HT-29 (cell line): Measurements from ENCODE around the gene MLX. TPM values are rescaled to one million over a fixed set of nuclear protein-coding genes. Genes with fewer than 3 reads are reported as not detected.
A peak's percentile ranks its signal among the peaks of the same experiment; 100 is the strongest.

ENCODE experiments used
- DNase-seq: peaks from one replicate; pipeline ENCODE4 v3.0.0-alpha.2; 2015; ENCODE audit warnings: low spot score
- total RNA-seq: library from RNA; depleted of rRNA; stranded (reverse); fragments of >200 nt; shearing (Covaris generic); gene quantifications from 2 replicates; pipeline ENCODE4 v1.2.3, GENCODE V29; 2014; rRNA removed

Gene MLX, protein sequence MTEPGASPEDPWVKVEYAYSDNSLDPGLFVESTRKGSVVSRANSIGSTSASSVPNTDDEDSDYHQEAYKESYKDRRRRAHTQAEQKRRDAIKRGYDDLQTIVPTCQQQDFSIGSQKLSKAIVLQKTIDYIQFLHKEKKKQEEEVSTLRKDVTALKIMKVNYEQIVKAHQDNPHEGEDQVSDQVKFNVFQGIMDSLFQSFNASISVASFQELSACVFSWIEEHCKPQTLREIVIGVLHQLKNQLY
- 55.9 and 63.1 TPM in 2 replicates for total RNA-seq

DNA sequence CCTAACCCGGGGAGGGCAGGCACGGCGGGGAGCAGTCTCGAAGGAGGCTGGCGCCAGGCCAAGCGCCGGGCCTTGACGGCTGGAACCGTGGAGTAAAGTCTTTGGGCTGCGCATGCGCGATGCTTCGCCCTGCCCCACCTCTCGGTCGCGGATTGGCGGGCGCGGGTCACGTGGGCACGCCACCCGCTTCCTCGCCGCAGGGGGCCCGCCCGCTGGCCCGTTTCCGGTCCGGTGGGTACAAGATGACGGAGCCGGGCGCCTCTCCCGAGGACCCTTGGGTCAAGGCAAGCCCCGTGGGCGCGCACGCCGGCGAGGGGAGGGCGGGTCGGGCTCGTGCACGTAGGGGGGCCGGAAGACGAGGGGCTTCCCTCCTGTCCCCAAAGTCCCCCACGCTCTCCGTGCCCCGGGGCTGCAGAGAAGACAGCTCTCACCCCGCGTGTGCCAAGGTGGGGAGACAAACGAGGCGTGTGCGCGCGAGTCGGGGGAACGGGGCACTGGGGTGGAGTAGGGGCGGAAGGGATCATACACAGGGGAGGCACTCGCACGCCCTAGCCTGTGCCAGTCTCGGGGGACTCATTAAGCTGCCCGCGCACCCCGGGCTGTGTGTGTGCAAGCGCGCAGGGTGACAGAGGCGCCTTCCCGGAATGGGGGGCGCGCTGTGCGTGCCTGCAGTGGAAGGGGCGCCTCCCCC, at the start of gene MLX:
TSS of gene MLX (plus strand) at position 218 of the 691 bp plus-strand sequence. CDS start at position 243, 25 bp downstream.
- peak; percentile 96 for DNase-seq

DNA sequence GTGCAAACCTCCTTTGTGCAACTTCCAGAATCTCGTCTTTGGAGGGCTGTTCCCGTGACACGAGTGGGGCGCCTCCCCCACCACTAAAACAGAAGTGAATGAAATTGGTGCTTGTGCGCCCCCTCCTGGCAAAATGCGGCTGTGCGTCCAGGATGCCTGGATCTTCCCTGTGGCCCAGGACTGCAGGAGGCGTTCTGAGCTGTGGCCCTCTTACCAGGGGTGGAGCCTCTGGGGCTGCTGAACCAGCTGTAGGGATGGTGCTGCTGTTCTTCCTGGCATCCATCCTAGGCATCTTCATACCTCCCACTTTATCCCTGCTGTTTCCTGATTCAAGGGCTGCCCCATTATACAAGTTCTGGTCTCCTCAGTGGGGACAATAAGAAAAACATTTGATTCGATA, 49.4 kb upstream of the MLX start:
- peak; percentile 94 for DNase-seq

DNA sequence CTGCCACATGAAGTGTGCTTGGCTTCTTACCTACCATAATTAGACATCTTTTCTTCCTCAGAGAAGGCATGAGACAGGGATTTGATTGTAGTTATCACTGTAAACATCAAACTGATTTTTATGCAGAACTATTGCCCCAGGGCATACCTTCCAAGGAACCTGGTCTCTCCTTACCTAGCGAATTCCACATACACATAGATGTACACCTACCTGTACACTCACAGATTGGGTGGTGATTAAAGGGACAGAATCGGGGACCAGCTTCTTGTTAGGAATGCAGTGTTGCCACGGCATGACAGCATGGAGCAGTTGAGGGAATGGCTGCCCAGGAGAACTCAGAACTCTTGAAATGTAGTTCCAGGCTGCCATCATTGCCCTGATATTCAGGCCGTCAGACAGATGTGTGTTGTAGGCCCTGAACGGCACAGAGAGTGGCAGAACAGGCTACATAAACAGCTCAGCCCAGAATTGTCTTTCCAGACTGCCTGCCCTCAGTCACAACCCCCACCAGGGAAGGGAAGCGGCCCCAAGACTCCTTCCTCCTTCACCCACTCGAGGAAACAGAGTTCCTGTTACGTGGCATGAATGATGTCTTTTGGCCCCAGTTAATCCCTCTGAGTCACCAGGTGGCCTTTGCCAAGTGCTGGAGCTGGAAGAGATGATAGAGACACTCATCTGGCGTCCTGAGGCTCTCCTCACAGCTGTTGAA, 48.7 kb upstream of the MLX start:
- peak; percentile 93 for DNase-seq

DNA sequence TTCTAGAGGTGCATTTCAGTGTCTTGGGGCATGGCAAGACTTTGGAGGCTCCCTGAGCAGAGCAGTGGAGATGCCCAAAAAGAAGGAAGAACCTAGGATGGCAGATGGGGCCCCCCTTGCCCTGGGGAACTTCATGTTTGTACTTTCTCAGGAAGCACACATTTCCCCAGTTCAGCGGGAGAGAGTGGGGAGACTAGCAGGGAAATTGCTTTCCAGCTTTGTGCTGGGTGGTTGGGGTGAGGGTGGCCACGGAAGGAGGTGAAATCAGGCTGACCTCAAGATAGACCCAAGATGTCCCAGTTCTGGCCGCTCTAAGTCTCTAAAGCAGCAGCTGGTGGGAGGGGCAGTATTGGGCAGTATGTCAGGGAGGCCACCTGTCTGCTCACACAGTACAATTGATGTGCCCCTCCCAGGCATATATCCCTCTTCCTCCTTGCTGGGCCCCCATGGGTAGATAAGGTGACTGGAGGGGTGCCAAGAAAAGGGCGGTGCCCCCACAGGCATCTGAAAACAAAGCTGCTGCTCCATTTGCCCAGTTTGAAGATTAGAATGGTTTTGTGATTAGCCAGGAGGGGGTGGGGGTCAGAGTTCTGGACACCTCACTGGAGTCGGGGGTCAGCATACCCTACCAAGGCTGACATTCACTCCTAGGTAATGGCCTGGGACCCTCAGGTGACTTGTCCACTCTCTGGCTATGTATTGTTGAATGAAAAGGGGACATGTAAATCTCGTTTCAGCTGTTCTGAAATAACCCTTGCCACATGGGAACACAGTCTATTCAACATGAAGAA, 48.0 kb upstream of the MLX start:
- DNase-seq = peak; percentile 69

DNA sequence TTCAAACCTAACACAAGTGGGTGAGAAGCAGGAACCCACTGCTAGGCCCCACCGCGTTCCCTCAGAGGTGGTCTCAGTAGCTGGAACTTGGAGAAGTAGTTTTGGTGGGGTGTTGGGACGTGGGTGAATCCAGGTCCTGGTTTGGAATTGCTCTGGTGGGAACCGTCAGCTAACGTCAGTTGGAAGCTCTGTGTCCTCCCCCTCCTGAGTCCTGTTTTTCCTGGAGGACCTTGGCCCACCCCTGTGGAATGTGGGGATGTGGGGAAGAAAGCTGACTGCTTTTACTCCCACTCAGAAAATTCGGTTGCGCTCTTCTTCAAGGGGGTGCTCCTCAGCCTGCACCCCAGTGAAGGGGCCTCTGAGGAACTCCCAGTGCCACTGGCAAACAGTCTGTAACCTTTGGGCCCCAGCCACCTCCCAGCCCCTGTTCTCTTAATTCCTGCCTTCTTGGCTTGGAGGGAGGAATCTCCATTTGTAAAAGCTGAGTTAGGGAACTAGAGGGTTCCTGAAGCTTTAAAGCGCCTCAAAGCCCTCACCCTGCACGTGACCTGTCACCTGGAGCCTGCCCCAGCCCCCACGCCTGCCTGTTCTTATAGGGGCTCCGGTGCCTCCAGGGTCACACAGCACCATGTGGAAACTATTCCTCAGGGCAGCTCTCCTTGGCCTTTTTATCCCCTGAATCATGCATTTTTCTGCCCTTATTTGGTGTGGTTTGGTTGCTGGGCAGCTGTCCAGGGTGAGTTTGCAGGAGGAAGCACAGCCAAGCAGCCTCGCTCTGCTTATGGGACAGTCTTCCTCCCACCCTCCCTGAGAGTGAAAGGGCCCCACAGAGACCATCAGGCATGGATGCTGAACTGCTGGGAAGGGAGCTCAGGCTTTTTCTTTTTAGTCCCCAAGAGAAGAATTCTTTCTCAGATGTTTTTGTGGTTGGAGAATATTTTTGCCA, 47.1 kb upstream of the MLX start:
- DNase-seq = peak; percentile 77

DNA sequence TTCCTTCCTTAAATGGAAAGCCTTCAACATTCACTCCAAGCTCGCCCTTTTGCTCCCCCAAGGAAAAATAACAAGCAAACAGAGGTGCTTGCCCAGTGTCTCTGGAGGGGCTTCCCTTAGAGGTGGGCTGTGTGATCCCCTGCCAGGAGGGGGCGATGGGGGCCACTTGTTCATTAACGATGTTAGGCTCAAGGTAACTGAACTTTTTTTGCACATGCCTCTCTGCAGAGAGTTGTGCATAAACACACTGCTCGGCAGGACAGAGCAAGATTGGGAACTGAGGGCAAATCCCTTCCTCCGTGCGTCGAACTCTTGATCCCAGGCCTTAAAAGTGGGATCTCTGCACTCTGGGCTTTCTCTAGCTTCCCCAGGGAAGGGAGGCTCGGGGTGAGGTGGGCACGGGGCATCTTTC, 46.4 kb upstream of the MLX start:
- no peak for DNase-seq

DNA sequence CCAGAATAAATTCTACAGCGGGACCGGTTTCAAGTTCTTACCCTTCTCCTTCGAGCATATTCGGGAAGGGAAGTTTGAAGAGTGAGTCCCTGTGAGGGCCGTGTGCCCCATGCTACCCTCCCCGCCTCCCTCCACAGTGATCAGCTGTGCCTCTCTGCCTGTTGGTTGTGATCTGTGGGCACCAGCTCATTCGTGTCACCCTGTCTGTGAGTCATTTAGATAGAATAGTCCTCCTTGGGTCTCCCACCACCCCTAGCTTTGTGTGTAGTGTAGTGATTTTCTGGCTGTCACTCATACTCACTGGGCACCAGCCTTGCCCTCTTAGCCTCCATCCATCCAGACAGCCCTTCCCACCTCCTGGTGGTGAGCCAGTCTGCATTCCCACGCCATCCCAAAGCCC, 45.9 kb upstream of the MLX start:
- no peak for DNase-seq

DNA sequence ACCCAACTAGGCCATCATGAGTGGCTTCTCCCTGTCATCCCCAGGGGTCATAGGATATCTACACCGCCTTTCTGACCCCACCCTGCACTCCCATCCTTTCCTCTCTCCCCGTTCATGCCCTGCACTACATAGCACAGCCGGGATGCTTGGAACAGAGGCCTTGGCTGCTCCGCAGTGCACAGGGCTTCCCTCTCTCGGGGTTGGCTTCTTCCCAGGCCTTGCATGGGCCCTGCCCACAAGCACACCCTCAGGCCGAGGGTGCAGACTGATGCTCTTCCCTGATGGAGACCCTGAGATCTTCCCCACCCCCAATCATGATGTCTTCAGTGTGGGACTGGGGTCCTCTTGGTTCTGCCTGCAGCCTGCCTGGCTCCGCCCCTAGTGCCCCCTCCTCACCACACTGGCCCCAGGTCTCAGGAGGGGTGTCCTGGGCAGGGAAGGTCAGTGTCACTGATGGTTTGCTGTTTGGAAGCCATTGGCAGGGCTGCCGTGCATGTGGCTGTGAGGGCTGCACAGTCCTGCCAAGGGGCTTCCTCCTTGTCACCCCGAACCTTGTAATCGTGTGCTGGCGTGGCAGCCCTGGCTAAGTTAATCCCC, 45.1 kb upstream of the MLX start:
- no peak for DNase-seq

DNA sequence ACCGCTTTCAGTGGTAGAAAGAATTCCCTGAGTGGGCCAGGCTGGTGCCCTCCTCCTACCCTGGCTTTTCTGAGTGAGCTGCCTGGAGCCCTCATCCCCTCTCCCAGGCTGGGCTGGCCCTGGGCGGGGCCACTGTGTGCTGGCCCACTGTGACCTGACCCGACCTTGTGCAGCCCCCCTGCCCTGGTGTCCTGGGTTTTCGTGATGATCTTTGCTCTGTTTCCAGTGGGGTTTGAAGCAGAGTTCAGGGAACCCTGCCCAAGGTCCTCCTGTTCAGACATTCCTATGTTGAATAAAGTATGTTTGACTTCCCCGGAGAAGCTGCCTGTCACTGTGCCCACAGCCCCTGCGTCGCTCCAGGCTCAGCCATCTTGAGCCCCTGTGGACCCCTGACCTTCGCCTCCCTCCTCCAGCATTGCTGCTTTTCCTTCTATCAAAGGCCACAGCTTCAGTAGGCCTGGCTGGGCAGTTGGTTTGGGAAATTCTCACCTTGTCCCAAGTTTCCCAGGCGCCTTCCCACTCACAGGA, 44.6 kb upstream of the MLX start:
- DNase-seq = no peak

DNA sequence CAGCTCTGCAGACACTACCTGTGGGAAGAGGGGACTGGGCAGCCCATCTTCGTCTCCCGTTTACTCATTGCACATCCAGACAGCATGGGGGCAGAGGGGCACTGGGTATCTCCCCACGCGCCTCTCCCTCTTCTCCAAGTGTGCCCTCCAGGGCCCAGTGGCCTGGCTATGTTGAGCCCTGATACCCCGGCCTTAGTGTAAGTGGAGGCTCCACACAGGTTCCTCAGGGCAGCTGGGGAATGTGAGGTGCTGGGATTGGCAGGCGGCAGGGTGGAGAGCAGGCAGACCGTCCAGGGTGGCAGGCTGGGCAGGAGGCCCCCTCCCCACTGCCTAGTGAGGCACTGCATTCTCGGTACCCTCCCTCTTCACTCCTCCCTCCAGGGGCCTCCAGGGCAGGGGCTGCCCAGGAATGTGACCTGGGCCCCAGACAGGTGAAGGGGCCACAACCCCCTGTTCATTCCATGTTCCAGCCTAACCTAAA, 44.1 kb upstream of the MLX start:
- DNase-seq = no peak

DNA sequence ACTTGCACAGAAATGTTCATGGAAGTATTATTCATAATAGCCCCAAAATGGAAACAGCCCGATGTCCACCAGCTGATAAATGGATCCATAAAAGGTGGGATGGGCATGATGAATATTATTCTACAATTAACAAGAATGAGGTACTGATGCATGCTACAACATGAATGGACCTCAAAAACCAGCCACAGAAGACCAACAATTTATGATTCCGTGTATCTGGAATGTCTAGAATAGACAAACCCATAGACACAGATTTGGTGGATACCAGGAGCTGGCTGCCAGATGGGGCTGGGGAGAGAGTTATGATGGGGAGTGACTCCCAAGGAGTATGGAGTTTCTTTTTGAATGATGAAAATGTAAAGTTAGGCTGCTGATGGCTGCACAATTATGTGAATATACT, 41.7 kb upstream of the MLX start:
- DNase-seq = no peak

DNA sequence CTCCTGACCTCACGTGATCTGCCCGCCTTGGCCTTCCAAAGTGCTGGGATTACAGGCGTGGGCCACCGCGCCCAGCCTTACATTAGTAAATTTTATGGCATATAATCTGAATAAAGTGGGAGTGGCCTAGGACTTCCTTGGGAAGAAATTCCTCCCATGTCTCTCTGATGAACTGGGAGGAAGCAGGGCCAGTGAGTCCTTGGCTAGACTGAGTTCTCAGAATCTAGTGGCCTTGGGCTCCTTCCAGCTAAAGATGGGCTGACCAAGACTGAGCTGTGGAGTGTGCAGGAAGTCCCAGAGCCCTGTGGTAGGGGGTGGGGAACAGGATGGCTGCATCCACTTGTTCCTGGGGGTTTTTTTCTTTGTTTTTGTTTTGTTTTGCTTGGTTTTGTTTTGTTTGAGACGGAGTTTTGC, 40.9 kb upstream of the MLX start:
- DNase-seq = no peak

DNA sequence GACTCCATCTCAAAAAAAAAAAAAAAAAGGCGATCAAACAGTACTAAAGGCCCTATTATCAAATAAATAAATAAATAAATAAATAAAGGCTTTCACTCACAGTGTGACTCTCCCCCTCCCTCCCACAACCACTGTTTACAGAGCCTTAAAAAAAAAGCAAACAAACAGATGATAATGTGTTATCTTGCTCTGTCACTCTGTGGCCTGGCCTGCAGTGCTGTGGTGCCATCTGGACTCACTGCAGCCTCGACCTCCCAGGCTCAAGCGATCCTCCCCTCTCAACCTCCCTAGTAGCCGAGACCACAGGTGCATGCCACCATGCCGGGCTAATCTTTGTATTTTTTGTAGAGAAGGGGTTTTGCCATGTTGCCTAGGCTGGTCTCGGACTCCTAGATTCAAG, 39.0 kb upstream of the MLX start:
- no peak for DNase-seq

DNA sequence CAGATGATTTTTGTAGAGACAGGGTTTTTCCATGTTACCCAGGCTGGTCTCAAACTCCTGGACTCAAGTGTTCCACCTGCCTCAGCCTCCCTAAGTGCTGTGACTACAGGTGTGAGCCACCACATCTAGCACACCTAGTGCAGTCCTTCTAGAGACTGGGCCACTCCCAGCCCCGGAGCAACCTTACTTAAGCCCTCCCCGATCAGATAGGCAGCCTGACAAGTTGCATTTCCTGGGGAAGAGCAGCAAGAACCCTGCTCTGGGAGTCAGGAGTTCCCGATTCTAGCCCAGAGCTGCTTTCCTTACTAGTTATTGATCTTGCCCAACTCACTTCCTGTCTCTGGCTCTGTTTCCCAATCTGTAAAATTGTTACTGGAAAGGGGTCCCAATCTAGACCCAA, 37.8 kb upstream of the MLX start:
- DNase-seq = no peak

DNA sequence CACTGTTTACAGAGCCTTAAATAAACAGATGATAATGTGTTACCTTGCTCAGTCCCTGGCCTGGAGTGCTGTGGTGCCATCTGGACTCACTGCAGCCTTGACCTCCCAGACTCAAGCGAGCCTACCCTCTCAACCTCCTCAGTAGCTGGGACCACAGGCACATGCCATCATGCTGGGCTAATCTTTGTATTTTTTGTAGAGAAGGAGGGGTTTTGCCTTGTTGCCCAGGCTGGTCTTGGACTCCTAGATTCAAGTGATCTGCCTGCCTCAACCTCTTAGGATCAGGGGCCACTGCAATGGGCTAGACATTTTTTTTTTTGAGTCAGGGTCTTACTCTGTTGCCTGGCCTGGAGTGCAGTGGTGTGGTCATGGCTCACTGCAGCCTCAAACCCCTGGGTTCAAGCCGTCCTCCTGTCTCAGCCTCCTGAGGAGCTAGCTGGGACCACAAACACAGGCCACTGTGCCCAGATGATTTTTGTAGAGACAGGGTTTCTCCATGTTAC, 35.9 kb upstream of the MLX start:
- DNase-seq = no peak

DNA sequence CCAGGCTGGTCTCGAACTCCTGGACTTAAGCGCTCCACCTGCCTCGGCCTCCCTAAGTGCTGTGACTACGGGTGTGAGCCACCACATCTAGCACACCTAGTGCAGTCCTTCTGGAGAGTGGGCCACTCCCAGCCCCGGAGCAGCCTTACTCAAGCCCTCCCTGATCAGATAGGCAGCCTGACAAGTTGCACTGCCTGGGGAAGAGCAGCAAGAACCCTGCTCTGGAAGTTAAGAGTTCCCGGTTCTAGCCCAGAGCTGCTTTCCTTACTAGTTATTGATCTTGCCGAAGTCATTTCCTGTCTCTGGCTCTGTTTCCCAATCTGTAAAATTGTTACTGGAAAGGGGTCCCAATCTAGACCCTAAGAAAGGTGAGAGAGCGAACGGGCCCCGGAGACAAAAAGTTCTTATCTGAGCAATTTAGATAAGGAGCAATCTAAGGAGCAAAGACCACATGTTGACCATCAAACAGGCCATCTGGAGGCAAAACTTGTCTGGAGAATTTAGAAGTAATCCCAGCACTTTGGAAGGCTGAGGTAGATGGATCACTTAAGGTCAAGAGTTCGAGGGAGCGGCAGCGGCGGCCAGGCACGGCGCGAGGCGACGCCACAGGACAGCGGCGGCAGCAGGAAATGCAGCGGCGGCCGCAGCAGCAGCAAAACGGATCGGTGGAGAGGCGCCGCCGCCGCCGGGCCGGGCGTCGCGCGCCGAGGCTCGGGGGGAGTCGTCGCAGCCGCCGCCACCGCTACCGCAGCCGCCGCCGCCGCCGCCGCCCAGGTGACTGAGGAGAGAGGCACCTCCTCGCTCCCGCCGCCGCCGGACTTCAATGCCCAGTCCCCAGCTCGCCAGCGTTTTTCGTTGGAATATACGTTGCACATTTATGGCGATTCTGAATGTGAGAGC, 35.2 kb upstream of the MLX start:
- peak; percentile 72 for DNase-seq

DNA sequence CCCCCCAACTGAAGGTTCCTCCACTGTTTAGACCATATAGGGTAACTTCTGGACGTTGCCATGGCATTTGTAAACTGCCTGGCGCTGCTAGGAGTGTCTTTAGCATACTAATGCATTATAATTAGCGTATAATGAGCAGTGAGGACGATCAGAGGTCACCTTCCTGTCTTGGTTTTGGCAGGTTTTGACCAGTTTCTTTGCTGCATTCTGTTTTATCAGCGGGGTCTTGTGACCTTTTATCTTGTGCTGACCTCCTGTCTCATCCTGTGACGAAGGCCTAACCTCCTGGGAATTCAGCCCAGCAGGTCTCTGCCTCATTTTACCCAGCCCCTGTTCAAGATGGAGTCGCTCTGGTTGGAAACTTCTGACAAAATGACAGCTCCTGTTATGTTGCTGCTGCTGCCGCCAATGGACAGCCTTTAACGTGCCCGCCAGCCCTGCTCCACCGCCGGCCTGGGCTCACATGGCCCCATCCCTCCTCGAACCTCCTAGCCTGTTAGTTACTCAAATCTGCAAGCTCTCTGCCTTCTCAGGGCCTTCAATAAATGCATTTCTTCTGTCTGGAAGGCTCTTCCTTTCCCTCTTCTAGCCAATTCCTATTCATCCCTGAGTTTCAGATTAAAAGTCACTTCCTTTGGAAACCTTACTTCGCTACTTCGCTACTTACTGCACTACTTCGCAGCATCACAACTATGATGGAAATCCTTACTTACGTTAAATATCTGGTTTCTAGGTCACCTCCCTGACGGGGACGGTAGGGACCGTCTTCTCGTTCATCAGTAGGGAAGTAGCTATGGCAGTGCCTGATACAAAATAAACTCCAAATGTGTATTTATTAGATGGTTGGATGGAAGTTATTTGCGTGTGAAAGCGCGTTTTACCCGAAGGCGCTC, 31.5 kb upstream of the MLX start:
- DNase-seq = no peak

DNA sequence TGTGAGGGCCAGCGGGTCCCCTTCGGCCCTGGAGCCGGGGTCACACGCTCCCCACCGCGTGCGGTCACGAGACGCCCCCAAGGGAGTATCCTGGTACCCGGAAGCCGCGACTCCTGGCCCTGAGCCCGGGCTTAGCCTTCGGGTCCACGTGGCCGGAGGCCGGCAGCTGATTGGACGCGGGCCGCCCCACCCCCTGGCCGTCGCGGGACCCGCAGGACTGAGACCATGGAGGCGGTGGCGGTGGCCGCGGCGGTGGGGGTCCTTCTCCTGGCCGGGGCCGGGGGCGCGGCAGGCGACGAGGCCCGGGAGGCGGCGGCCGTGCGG, 30.9 kb upstream of the MLX start, which contains the start of gene NAGLU:
TSS of gene NAGLU (plus strand) at position 194 of the 324 bp plus-strand sequence. CDS start at position 226, 32 bp downstream.
- peak; percentile 90 for DNase-seq
